HEK293 (cell line): ENCODE data around the gene PAPSS1.

Experiments used
- CTCF ChIA-PET: fragments of 350-600 bp; formaldehyde crosslinking; extraction: SDS; loops from one replicate; lab custom pipeline; 2021; ENCODE audit warnings: antibody characterized with exemption; lab: Yijun Ruan, JAX
- POLR2A ChIA-PET: fragments of 300-600 bp; formaldehyde crosslinking; extraction: SDS; loops from one replicate; lab custom pipeline; 2020; ENCODE audit warnings: antibody characterized with exemption, inconsistent platforms; lab: Yijun Ruan, JAX
- H3K27ac ChIP-seq: fragments of 200-500 bp; sonication (Bioruptor generic); 2 replicates; pipeline ENCODE4 v1.5.1; 2014; ENCODE audit warnings: low read depth, low read length, control low read depth, inconsistent platforms; ENCODE audit errors: extremely low read depth
- H3K36me3 ChIP-seq, 2 experiments: fragments of 200-500 bp in 1 of 2; sonication (Bioruptor generic) in 1 of 2; 1 replicate in 1 of 2; 2 replicates in 1 of 2; pipeline ENCODE4 v1.5.1; 2014 to 2017; ENCODE audit warnings: inconsistent platforms in 2 of 2, low read length in 2 of 2; ENCODE audit not compliant: control insufficient read depth in 2 of 2, insufficient read depth in 1 of 2
- H3K4me1 ChIP-seq: fragments of 200-500 bp; sonication (Bioruptor generic); 2 replicates; pipeline ENCODE4 v1.5.1; 2014; ENCODE audit warnings: mild to moderate bottlenecking, low read length, inconsistent platforms; ENCODE audit not compliant: control insufficient read depth, insufficient read depth
- H3K4me3 ChIP-seq: 2 replicates; pipeline ENCODE4 v1.5.1; 2011; ENCODE audit warnings: low read depth, mild to moderate bottlenecking, control low read depth, low read length, moderate library complexity
- H3K9me3 ChIP-seq: fragments of 200-500 bp; sonication (Bioruptor generic); 2 replicates; pipeline ENCODE4 v1.5.1; 2014; ENCODE audit warnings: low read depth, low read length, inconsistent platforms; ENCODE audit not compliant: control insufficient read depth, insufficient read depth
- EGR2 ChIP-seq: fragments of 450-650 bp; formaldehyde crosslinking; IDR thresholded peaks from 2 replicates; pipeline ENCODE4 v1.5.1; 2016; ENCODE audit warnings: low read depth, missing biosample characterization, missing genetic modification characterization
- FEZF1 ChIP-seq: fragments of 450-650 bp; formaldehyde crosslinking; IDR thresholded peaks from 2 replicates; pipeline ENCODE4 v1.5.1; 2016; ENCODE audit warnings: missing biosample characterization, missing genetic modification characterization
- HOXC10 ChIP-seq: sonication (generic); formaldehyde crosslinking; IDR thresholded peaks from 2 replicates; pipeline ENCODE4 v1.8.1; 2023; ENCODE audit warnings: mild to moderate bottlenecking, missing genetic modification reagents
- KLF1 ChIP-seq: fragments of 450-650 bp; formaldehyde crosslinking; IDR thresholded peaks from 2 replicates; pipeline ENCODE4 v1.5.1; 2016; ENCODE audit warnings: missing biosample characterization, missing genetic modification characterization
- KLF16 ChIP-seq: fragments of 450-650 bp; formaldehyde crosslinking; IDR thresholded peaks from 2 replicates; pipeline ENCODE4 v1.5.1; 2017; ENCODE audit warnings: missing biosample characterization, missing genetic modification characterization
- KLF7 ChIP-seq: fragments of 450-650 bp; formaldehyde crosslinking; IDR thresholded peaks from 2 replicates; pipeline ENCODE4 v1.5.1; 2016; ENCODE audit warnings: missing biosample characterization, missing genetic modification characterization, borderline replicate concordance
- MZF1 ChIP-seq: fragments of 450-650 bp; formaldehyde crosslinking; IDR thresholded peaks from 2 replicates; pipeline ENCODE4 v1.5.1; 2017; ENCODE audit warnings: missing biosample characterization, missing genetic modification characterization, borderline replicate concordance
- SP2 ChIP-seq: fragments of 450-650 bp; formaldehyde crosslinking; IDR thresholded peaks from 2 replicates; pipeline ENCODE4 v1.5.1; 2016; ENCODE audit warnings: missing biosample characterization, missing genetic modification characterization
- SP7 ChIP-seq: fragments of 450-650 bp; formaldehyde crosslinking; IDR thresholded peaks from 2 replicates; pipeline ENCODE4 v1.5.1; 2016; ENCODE audit warnings: missing biosample characterization, missing genetic modification characterization
- TRIM28 ChIP-seq: IDR thresholded peaks from 2 replicates; pipeline ENCODE4 v1.6.1; 2011; ENCODE audit warnings: low read length, control low read depth, borderline replicate concordance
- YY1 ChIP-seq: fragments of 450-650 bp; formaldehyde crosslinking; IDR thresholded peaks from 2 replicates; pipeline ENCODE4 v1.5.1; 2018; ENCODE audit warnings: missing biosample characterization, missing genetic modification characterization
- ZNF19 ChIP-seq: fragments of 450-650 bp; formaldehyde crosslinking; IDR thresholded peaks from 2 replicates; pipeline ENCODE4; 2016; ENCODE audit warnings: missing biosample characterization, missing genetic modification characterization, low read depth
- ZNF292 ChIP-seq: fragments of 450-650 bp; formaldehyde crosslinking; IDR thresholded peaks from 2 replicates; pipeline ENCODE4 v1.5.1; 2016; ENCODE audit warnings: low read depth, missing biosample characterization, missing genetic modification characterization, borderline replicate concordance
- ZNF341 ChIP-seq: fragments of 450-650 bp; formaldehyde crosslinking; IDR thresholded peaks from 2 replicates; pipeline ENCODE4; 2016; ENCODE audit warnings: low read depth, missing biosample characterization, missing genetic modification characterization
- ZNF391 ChIP-seq: fragments of 450-650 bp; formaldehyde crosslinking; IDR thresholded peaks from 2 replicates; pipeline ENCODE4 v1.5.1; 2016; ENCODE audit warnings: low read depth, missing biosample characterization, missing genetic modification characterization, borderline replicate concordance
- ZNF398 ChIP-seq: fragments of 450-650 bp; formaldehyde crosslinking; IDR thresholded peaks from 2 replicates; pipeline ENCODE4 v1.5.1; 2017; ENCODE audit warnings: missing biosample characterization, missing genetic modification characterization
- ZNF423 ChIP-seq: fragments of 450-650 bp; formaldehyde crosslinking; IDR thresholded peaks from 2 replicates; pipeline ENCODE4 v1.5.1; 2016; ENCODE audit warnings: missing biosample characterization, missing genetic modification characterization
- ZNF48 ChIP-seq: fragments of 450-650 bp; formaldehyde crosslinking; IDR thresholded peaks from 2 replicates; pipeline ENCODE4 v1.5.1; 2016; ENCODE audit warnings: missing biosample characterization, missing genetic modification characterization
- ZNF560 ChIP-seq: fragments of 450-650 bp; formaldehyde crosslinking; IDR thresholded peaks from 2 replicates; pipeline ENCODE4 v1.5.1; 2017; ENCODE audit warnings: missing biosample characterization, missing genetic modification characterization, borderline replicate concordance
- ZNF629 ChIP-seq: fragments of 450-650 bp; formaldehyde crosslinking; IDR thresholded peaks from 2 replicates; pipeline ENCODE4 v1.5.1; 2017; ENCODE audit warnings: missing biosample characterization, missing genetic modification characterization
- ZNF785 ChIP-seq: fragments of 450-650 bp; formaldehyde crosslinking; IDR thresholded peaks from 2 replicates; pipeline ENCODE4 v1.5.1; 2016; ENCODE audit warnings: missing biosample characterization, missing genetic modification characterization
- ZSCAN23 ChIP-seq: fragments of 450-650 bp; formaldehyde crosslinking; IDR thresholded peaks from 2 replicates; pipeline ENCODE4 v1.5.1; 2016; ENCODE audit warnings: missing biosample characterization, missing genetic modification characterization
- TF ChIP-seq, protein P1 (sequence below): fragments of 450-650 bp; formaldehyde crosslinking; IDR thresholded peaks from 2 replicates; pipeline ENCODE4 v1.5.1; 2017; ENCODE audit warnings: missing biosample characterization, missing genetic modification characterization
- TF ChIP-seq, protein P2 (sequence below): fragments of 450-650 bp; formaldehyde crosslinking; IDR thresholded peaks from 2 replicates; pipeline ENCODE4 v1.5.1; 2016; ENCODE audit warnings: missing biosample characterization, missing genetic modification characterization
- TF ChIP-seq, protein P3 (sequence below): fragments of 450-650 bp; formaldehyde crosslinking; IDR thresholded peaks from 2 replicates; pipeline ENCODE4 v1.5.1; 2016; ENCODE audit warnings: missing biosample characterization, missing genetic modification characterization

Gene PAPSS1

DNA sequence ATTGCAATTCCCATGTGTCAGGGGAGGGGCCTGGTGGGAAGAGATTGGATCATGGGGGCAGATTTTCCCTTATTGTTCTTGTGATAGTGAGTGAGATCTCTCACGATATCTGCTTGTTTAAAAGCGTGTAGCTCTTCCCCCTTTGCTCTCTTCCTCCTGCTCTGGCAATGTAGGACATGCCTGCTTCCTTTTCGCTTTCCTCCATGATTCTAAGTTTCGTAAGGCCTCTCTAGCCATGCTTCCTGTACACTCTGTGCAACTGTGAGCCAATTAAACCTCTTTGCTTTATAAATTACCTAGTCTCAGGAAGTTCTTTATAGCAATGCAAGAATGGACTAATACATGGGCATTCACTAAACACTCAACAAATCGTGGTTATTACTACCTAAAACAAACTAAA is 37.2 kb upstream of the PAPSS1 start:
- POLR2A ChIA-PET, result no interaction called here
- Histone ChIP-seq H3K9me3 (no peaks in the 10 kb centered on the region), H3K36me3 (no peaks in the 10 kb centered on the region)
- TF ChIP-seq ZNF19 (tag by site-specific recombination), result no peak
- no peak for TF ChIP-seq KLF7 (tag by site-specific recombination)
- no peak for TF ChIP-seq KLF1 (tag by site-specific recombination)
- no peak for TF ChIP-seq TRIM28
- no peak for TF ChIP-seq ZSCAN23 (tag by site-specific recombination)
- TF ChIP-seq FEZF1 (tag by site-specific recombination), result no peak
- no peak for TF ChIP-seq SP7 (tag by site-specific recombination)
- no peak for TF ChIP-seq ZNF629
- TF ChIP-seq, protein P1, sequence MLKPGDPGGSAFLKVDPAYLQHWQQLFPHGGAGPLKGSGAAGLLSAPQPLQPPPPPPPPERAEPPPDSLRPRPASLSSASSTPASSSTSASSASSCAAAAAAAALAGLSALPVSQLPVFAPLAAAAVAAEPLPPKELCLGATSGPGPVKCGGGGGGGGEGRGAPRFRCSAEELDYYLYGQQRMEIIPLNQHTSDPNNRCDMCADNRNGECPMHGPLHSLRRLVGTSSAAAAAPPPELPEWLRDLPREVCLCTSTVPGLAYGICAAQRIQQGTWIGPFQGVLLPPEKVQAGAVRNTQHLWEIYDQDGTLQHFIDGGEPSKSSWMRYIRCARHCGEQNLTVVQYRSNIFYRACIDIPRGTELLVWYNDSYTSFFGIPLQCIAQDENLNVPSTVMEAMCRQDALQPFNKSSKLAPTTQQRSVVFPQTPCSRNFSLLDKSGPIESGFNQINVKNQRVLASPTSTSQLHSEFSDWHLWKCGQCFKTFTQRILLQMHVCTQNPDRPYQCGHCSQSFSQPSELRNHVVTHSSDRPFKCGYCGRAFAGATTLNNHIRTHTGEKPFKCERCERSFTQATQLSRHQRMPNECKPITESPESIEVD (tag by site-specific recombination), result no peak
- TF ChIP-seq ZNF785, result no peak
- no peak for TF ChIP-seq ZNF341 (tag by site-specific recombination)
- no peak for TF ChIP-seq MZF1 (tag by site-specific recombination)
- no peak for TF ChIP-seq YY1 (tag by site-specific recombination)
- TF ChIP-seq ZNF391, result no peak
- TF ChIP-seq KLF16 (tag by site-specific recombination), result no peak
- no peak for TF ChIP-seq HOXC10 (CRISPR knock-in tag)
- TF ChIP-seq, all 188 proteins: peak for 0
- Histone ChIP-seq H3K4me3 (no peak overlapping the region), H3K27ac (no peak overlapping the region), H3K4me1 (no peaks in the 10 kb centered on the region)
- CTCF ChIA-PET, result interaction anchor here (1.9 to 5.1 kb wide), 3 partner anchors 11 to 155 kb away, joined by 7 to 48 read pairs (median 11); no protein-coding TSS in a partner anchor

GRCh38 chr4:107755841-107756356 is 35.9 kb upstream of the PAPSS1 start:
- H3K4me3 ChIP-seq, result no peak overlapping the region
- TF ChIP-seq ZNF423 (tag by site-specific recombination) (no peak), ZNF48 (tag by site-specific recombination) (no peak), ZNF292 (tag by site-specific recombination) (no peak), ZNF560 (no peak)
- TF ChIP-seq, all 188 proteins: peak for 0
- POLR2A ChIA-PET, result no interaction called here
- Histone ChIP-seq H3K9me3 (no peaks in the 10 kb centered on the region), H3K27ac (no peak overlapping the region), H3K4me1 (no peaks in the 10 kb centered on the region), H3K36me3 (no peaks in the 10 kb centered on the region)
- CTCF ChIA-PET, result no interaction called here

DNA sequence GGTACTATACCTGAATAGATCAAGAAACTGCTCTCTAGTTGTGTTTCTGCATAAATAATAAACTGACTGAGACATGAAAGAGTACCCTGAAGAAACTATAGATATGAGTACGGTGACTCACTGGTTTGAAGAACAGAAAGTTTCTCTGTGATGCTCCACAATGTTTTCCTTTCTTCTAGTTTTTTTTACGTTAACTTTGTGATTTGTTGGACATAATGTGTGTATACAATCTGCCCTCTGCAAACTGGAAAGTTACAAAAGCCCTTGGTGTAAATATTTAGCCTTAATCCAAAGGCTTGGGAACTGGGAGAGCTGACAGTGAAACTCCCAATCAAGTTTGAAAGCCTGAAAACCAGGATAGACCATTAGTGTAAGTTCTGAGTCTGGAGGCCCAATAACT is 31.6 kb upstream of the PAPSS1 start:
- Histone ChIP-seq H3K9me3 (no peaks in the 10 kb centered on the region), H3K27ac (no peak overlapping the region), H3K36me3 (no peaks in the 10 kb centered on the region), H3K4me3 (no peak overlapping the region), H3K4me1 (no peaks in the 10 kb centered on the region)
- POLR2A ChIA-PET, result no interaction called here
- CTCF ChIA-PET, result no interaction called here
- TF ChIP-seq EGR2 (tag by site-specific recombination), result no peak
- no peak for TF ChIP-seq ZNF398 (tag by site-specific recombination)
- TF ChIP-seq SP2 (tag by site-specific recombination), result no peak
- TF ChIP-seq, protein P2, sequence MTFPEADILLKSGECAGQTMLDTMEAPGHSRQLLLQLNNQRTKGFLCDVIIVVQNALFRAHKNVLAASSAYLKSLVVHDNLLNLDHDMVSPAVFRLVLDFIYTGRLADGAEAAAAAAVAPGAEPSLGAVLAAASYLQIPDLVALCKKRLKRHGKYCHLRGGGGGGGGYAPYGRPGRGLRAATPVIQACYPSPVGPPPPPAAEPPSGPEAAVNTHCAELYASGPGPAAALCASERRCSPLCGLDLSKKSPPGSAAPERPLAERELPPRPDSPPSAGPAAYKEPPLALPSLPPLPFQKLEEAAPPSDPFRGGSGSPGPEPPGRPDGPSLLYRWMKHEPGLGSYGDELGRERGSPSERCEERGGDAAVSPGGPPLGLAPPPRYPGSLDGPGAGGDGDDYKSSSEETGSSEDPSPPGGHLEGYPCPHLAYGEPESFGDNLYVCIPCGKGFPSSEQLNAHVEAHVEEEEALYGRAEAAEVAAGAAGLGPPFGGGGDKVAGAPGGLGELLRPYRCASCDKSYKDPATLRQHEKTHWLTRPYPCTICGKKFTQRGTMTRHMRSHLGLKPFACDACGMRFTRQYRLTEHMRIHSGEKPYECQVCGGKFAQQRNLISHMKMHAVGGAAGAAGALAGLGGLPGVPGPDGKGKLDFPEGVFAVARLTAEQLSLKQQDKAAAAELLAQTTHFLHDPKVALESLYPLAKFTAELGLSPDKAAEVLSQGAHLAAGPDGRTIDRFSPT (tag by site-specific recombination), result no peak
- TF ChIP-seq, protein P3, sequence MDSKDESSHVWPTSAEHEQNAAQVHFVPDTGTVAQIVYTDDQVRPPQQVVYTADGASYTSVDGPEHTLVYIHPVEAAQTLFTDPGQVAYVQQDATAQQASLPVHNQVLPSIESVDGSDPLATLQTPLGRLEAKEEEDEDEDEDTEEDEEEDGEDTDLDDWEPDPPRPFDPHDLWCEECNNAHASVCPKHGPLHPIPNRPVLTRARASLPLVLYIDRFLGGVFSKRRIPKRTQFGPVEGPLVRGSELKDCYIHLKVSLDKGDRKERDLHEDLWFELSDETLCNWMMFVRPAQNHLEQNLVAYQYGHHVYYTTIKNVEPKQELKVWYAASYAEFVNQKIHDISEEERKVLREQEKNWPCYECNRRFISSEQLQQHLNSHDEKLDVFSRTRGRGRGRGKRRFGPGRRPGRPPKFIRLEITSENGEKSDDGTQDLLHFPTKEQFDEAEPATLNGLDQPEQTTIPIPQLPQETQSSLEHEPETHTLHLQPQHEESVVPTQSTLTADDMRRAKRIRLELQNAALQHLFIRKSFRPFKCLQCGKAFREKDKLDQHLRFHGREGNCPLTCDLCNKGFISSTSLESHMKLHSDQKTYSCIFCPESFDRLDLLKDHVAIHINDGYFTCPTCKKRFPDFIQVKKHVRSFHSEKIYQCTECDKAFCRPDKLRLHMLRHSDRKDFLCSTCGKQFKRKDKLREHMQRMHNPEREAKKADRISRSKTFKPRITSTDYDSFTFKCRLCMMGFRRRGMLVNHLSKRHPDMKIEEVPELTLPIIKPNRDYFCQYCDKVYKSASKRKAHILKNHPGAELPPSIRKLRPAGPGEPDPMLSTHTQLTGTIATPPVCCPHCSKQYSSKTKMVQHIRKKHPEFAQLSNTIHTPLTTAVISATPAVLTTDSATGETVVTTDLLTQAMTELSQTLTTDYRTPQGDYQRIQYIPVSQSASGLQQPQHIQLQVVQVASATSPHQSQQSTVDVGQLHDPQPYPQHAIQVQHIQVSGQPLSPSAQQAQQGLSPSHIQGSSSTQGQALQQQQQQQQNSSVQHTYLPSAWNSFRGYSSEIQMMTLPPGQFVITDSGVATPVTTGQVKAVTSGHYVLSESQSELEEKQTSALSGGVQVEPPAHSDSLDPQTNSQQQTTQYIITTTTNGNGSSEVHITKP, result no peak
